B cell (primary cell): ENCODE measurements around the gene ILDR1. TPM values are rescaled to one million over a fixed set of nuclear protein-coding genes. Genes with fewer than 3 reads are reported as not detected.

Experiments
- ATAC-seq: fragments of 200-7000 bp; cut with Tn5 transposase; one replicate; pipeline ENCODE4 v1.10.0; 2021; ENCODE audit warnings: low read depth, mild to moderate bottlenecking, moderate number of reproducible peaks, moderate library complexity
- CTCF ChIA-PET: fragments of 350-600 bp; sonication (Branson Sonifier 250); formaldehyde crosslinking; loops from one replicate; lab custom pipeline; 2021; ENCODE audit warnings: antibody characterized with exemption, inconsistent platforms; lab: Charles Lee
- POLR2A ChIA-PET: fragments of 350-600 bp; sonication (Branson Sonifier 250); formaldehyde crosslinking; loops from one replicate; lab custom pipeline; 2021; ENCODE audit warnings: antibody characterized with exemption; lab: Charles Lee
- DNase-seq: peaks from one replicate; pipeline ENCODE4 v3.0.0; 2013
- H2AFZ ChIP-seq: 2 replicates; pipeline ENCODE4 v1.6.1; 2012; ENCODE audit warnings: mild to moderate bottlenecking, low read depth, low read length; ENCODE audit not compliant: insufficient read depth, poor library complexity, severe bottlenecking
- H3K27ac ChIP-seq, 2 donors: 1 replicate in 1 of 2; 2 replicates in 1 of 2; pipeline ENCODE4 v1.5.1; 2012 to 2013; ENCODE audit warnings: low read length in 2 of 2, mild to moderate bottlenecking in 2 of 2, moderate library complexity in 1 of 2
- H3K27me3 ChIP-seq, 4 experiments: fragments of 200-600 bp in 1 of 4; sonication (generic) in 1 of 4; replicated peaks in 1 of 4; 1 replicate in 2 of 4; 2 replicates in 2 of 4; pipeline versions ENCODE4 v1.6.1 to v1.7.0; 2013 to 2016; ENCODE audit warnings: low read length in 3 of 4, mild to moderate bottlenecking in 2 of 4, mixed read lengths in 1 of 4, moderate library complexity in 1 of 4; ENCODE audit not compliant: insufficient read depth in 4 of 4, control insufficient read depth in 3 of 4; ENCODE audit errors: control extremely low read depth in 1 of 4
- H3K36me3 ChIP-seq, 2 experiments: replicated peaks in 1 of 2; 1 replicate in 1 of 2; 2 replicates in 1 of 2; pipeline versions ENCODE4 v1.6.1 to v1.7.1; 2013; ENCODE audit warnings: low read length in 1 of 2; ENCODE audit not compliant: insufficient read depth in 2 of 2, control insufficient read depth in 1 of 2; ENCODE audit errors: control extremely low read depth in 1 of 2, extremely low read depth in 1 of 2
- H3K4me1 ChIP-seq, 2 donors: fragments of 200-600 bp in 1 of 2; sonication (generic) in 1 of 2; 1 replicate in 1 of 2; 2 replicates in 1 of 2; pipeline versions ENCODE4 v1.5.1 to v1.6.1; 2013 to 2017; ENCODE audit warnings: low read length in 2 of 2; ENCODE audit not compliant: control insufficient read depth in 2 of 2, insufficient read depth in 2 of 2
- H3K4me2 ChIP-seq: replicated peaks from 2 replicates; pipeline ENCODE3; 2012; ENCODE audit warnings: mild to moderate bottlenecking, low read depth, low read length; ENCODE audit not compliant: poor library complexity, severe bottlenecking
- H3K4me3 ChIP-seq, 5 experiments: fragments of 200-600 bp in 1 of 5; sonication (generic) in 1 of 5; 1 replicate in 3 of 5; 2 replicates in 2 of 5; pipeline versions ENCODE4 v1.5.1 to v1.7.0; 2011 to 2016; ENCODE audit warnings: low read length in 4 of 5, mild to moderate bottlenecking in 4 of 5, low read depth in 2 of 5, control low read depth in 1 of 5, moderate library complexity in 1 of 5; ENCODE audit not compliant: insufficient read depth in 1 of 5; ENCODE audit errors: control extremely low read depth in 1 of 5, extremely low read depth in 1 of 5
- H3K79me2 ChIP-seq: fragments of 200-600 bp; sonication (generic); one replicate; pipeline ENCODE4 v1.6.0; 2016; ENCODE audit warnings: low read length; ENCODE audit not compliant: control insufficient read depth, insufficient read depth
- H3K9ac ChIP-seq: fragments of 200-600 bp; sonication (generic); 2 replicates; pipeline ENCODE4 v1.6.1; 2017; ENCODE audit warnings: mild to moderate bottlenecking, low read length, moderate library complexity
- H3K9me3 ChIP-seq, 3 donors: one replicate each; pipeline versions ENCODE4 v1.6.1 to v1.7.1; 2013; ENCODE audit warnings: low read length in 2 of 3; ENCODE audit not compliant: control insufficient read depth in 2 of 3, insufficient read depth in 1 of 3; ENCODE audit errors: control extremely low read depth in 1 of 3
- H4K20me1 ChIP-seq: 2 replicates; pipeline ENCODE4 v1.6.0; 2012; ENCODE audit warnings: mild to moderate bottlenecking, low read length; ENCODE audit not compliant: insufficient read depth, control insufficient read depth, poor library complexity, severe bottlenecking
- H3K27ac Mint-ChIP-seq: one replicate; pipeline ENCODE4 v1.8.0; 2021; ENCODE audit warnings: mixed read lengths
- H3K27me3 Mint-ChIP-seq: one replicate; pipeline ENCODE4 v1.8.0; 2021; ENCODE audit warnings: mixed read lengths
- H3K4me1 Mint-ChIP-seq: one replicate; pipeline ENCODE4 v1.8.0; 2021; ENCODE audit warnings: mixed read lengths
- H3K4me3 Mint-ChIP-seq: one replicate; pipeline ENCODE4 v1.8.0; 2021; ENCODE audit warnings: mixed read lengths
- H3K9me3 Mint-ChIP-seq: one replicate; pipeline ENCODE4 v1.8.0; 2022; ENCODE audit warnings: mixed read lengths; ENCODE audit not compliant: insufficient read depth
- EZH2 ChIP-seq: IDR thresholded peaks from 2 replicates; pipeline ENCODE4 v1.6.1; 2012; ENCODE audit warnings: borderline replicate concordance, low read depth, mild to moderate bottlenecking, moderate library complexity, low read length; ENCODE audit not compliant: insufficient read depth, poor library complexity, severe bottlenecking
- WGBS: methylation state at CpG from one replicate; pipeline ENCODE4 v1.1.5; 2013; ENCODE audit warnings: missing lambda C conversion rate; ENCODE audit not compliant: insufficient coverage; 5-methylcytosine and 5-hydroxymethylcytosine counted together
- intact Hi-C: fragments of 100-400 bp; cut with micrococcal nuclease; formaldehyde crosslinking; loops from one replicate; pipeline ENCODE4 v1.10.0; 2022
- polyA plus RNA-seq: library from polyadenylated mRNA; depleted of rRNA; stranded (reverse); fragments of >200 nt; gene quantifications from 2 replicates; pipeline ENCODE4 v1.2.3, GENCODE V29; 2012
- total RNA-seq, 2 donors: library from RNA; stranded (reverse); fragments of 120-200 nt in 1 of 2; gene quantifications; 1 replicate in 1 of 2; 2 replicates in 1 of 2; pipeline versions ENCODE4 v1.2.3 to v1.2.4, GENCODE V29; 2013 to 2022
- TF ChIP-seq, protein P1 (sequence below): fragments of 200-600 bp; IDR thresholded peaks from one replicate; pipeline ENCODE4 v1.8.0; 2022; ENCODE audit warnings: antibody characterized with exemption, mild to moderate bottlenecking

The ILDR1 gene
- total and polyA plus RNA-seq, 2 donors (not counting 1 experiment from before 2014, with no cell fraction given), result 1.9 to 4.7 TPM

DNA sequence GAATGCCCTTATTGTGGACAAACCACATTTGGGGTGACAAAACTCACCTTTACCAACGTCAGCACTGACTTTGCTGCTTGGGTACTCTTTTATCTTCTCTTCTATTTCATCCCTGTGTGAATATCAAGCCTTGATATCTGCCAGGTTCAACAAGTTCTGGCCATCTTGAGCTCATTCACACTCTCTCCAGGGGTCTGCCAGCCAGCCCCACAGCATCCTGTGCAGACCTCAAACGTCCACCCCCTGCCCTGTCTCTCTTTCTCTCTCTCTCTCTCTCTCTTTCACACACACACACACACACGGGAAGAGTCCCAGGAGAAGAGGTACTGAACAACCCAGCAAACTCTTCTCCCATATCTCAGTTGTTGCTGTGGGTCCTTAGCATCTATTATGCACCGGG lies 10.7 kb downstream of the ILDR1 start:
- no peak overlapping the region for H3K4me2 ChIP-seq
- intact Hi-C loops, result no loop called here
- no peak overlapping the region for H3K4me3 Mint-ChIP-seq
- no peak overlapping the region for H3K27ac Mint-ChIP-seq
- H3K27ac ChIP-seq, result no peak overlapping the region
- H3K4me3 ChIP-seq, result no peak overlapping the region
- H3K79me2 ChIP-seq, result peaks cover 2% of the 10 kb centered on the region
- TF ChIP-seq EZH2, result no peak
- TF ChIP-seq, protein P1, sequence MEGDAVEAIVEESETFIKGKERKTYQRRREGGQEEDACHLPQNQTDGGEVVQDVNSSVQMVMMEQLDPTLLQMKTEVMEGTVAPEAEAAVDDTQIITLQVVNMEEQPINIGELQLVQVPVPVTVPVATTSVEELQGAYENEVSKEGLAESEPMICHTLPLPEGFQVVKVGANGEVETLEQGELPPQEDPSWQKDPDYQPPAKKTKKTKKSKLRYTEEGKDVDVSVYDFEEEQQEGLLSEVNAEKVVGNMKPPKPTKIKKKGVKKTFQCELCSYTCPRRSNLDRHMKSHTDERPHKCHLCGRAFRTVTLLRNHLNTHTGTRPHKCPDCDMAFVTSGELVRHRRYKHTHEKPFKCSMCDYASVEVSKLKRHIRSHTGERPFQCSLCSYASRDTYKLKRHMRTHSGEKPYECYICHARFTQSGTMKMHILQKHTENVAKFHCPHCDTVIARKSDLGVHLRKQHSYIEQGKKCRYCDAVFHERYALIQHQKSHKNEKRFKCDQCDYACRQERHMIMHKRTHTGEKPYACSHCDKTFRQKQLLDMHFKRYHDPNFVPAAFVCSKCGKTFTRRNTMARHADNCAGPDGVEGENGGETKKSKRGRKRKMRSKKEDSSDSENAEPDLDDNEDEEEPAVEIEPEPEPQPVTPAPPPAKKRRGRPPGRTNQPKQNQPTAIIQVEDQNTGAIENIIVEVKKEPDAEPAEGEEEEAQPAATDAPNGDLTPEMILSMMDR, result no peak
- H3K4me1 ChIP-seq, result peaks cover 8 to 12% of the 10 kb centered on the region in 2 donors
- H3K36me3 ChIP-seq, result no peaks in the 10 kb centered on the region
- H3K9me3 Mint-ChIP-seq, result peaks cover 2% of the 10 kb centered on the region
- POLR2A ChIA-PET, result no interaction called here
- H4K20me1 ChIP-seq, result no peaks in the 10 kb centered on the region
- no peak overlapping the region for H2AFZ ChIP-seq
- H3K4me1 Mint-ChIP-seq, result peaks cover 40% of the 10 kb centered on the region
- H3K27me3 ChIP-seq, result no peaks in the 10 kb centered on the region
- no peak for ATAC-seq
- H3K9me3 ChIP-seq, result no peaks in the 10 kb centered on the region
- no peaks in the 10 kb centered on the region for H3K27me3 Mint-ChIP-seq
- WGBS, result 60% methylated on average over 4 of the region's 4 CpGs
- CTCF ChIA-PET, result interaction anchor here (1.2 to 4.1 kb wide), 3 partner anchors 16 to 80 kb away, joined by 3 to 12 read pairs (median 5); no protein-coding TSS in a partner anchor
- DNase-seq, result no peak
- H3K9ac ChIP-seq, result no peak overlapping the region

DNA sequence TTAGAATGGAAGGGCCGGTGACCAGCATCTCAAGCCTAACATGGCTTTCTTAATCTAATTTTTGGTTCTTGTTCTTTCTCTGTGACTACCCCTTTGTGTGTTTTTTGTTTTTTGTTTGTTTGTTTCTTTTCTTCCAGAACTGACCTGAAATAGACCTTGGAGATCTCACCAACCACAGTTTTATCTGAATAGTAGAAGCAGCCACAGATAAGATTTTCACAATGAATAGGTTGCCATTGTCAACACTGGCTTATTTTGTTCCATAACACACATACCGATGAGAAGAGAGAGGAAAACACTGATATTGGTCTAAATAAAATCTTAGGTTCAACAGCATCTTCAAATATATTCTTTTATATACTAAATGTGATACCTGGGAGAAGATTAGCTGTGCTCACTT lies 11.5 kb downstream of the ILDR1 start:
- H3K27me3 Mint-ChIP-seq, result no peaks in the 10 kb centered on the region
- WGBS, result 83% methylated on average over 1 of the region's 2 CpGs
- H4K20me1 ChIP-seq, result no peaks in the 10 kb centered on the region
- no peak overlapping the region for H3K4me3 ChIP-seq
- no peaks in the 10 kb centered on the region for H3K79me2 ChIP-seq
- no peaks in the 10 kb centered on the region for H3K36me3 ChIP-seq
- H3K27me3 ChIP-seq, result no peaks in the 10 kb centered on the region
- no peaks in the 10 kb centered on the region for H3K9me3 ChIP-seq
- no peak overlapping the region for H2AFZ ChIP-seq
- no peak for ATAC-seq
- ChIA-PET POLR2A (no interaction called here), CTCF (interaction anchor here (0.6 to 4.1 kb wide), 4 partner anchors 9 to 81 kb away, joined by 3 to 12 read pairs (median 4); no protein-coding TSS in a partner anchor)
- intact Hi-C loops, result no loop called here
- H3K4me1 ChIP-seq, result peaks cover 10 to 12% of the 10 kb centered on the region in 2 donors
- H3K4me1 Mint-ChIP-seq, result peaks cover 38% of the 10 kb centered on the region
- H3K27ac ChIP-seq, result no peak overlapping the region
- H3K4me3 Mint-ChIP-seq, result no peak overlapping the region
- DNase-seq, result no peak
- no peak overlapping the region for H3K27ac Mint-ChIP-seq
- TF ChIP-seq EZH2, result no peak
- TF ChIP-seq, protein P1, result no peak
- no peak overlapping the region for H3K4me2 ChIP-seq
- H3K9ac ChIP-seq, result no peak overlapping the region
- no peaks in the 10 kb centered on the region for H3K9me3 Mint-ChIP-seq
